ENCODE results near the gene CHMP2B. TPM values are rescaled to one million over a fixed set of nuclear protein-coding genes. Genes with fewer than 3 reads are reported as not detected.

Gene CHMP2B
- total RNA-seq, 1 donor from 2014 or later = 13.5 TPM

Other genes with a start within 250 kb of the CHMP2B start
- 0.20 and 0.22 TPM in 2 replicates for gene VGLL3, start 236.2 kb upstream of the CHMP2B start, total RNA-seq
- gene POU1F1, start 49.3 kb downstream of the CHMP2B start, total RNA-seq = not detected in 2 replicates

Data from lung microvascular endothelial cell (primary cell).